ENCODE measurements around the gene AP1AR.

Gene AP1AR

DNA sequence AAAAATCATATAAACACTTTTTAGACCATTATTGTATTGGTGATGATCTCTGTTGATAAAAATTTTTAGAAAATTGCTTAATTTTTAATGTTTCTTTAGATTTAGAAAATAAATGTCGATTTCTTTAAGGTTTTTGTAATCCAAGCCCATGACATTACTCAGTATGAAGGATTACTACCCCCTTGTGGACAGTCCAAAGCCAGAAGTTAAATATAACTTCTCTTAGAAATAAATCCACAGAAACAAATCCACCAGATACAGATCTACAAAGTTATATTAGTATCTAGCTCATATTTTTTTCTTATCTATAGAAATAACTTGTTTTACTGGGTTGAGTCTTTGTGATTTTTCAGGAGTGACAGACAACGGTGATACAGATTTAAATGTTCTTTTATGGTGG is 35.2 kb downstream of the AP1AR start:
- H3K9me3 ChIP-seq (ENCODE audit: severe bottlenecking) = no peaks in the 10 kb centered on the region
- peaks cover 10% of the 10 kb centered on the region for H3K36me3 ChIP-seq
- no peaks in the 10 kb centered on the region for H3K27me3 ChIP-seq (ENCODE audit: insufficient read depth, low read depth, severe bottlenecking)
- H3K27ac ChIP-seq = no peak overlapping the region
- no peak overlapping the region for H3K4me3 ChIP-seq (ENCODE audit: low read depth, low read length)
- no peak for DNase-seq
- TF ChIP-seq, protein P1, sequence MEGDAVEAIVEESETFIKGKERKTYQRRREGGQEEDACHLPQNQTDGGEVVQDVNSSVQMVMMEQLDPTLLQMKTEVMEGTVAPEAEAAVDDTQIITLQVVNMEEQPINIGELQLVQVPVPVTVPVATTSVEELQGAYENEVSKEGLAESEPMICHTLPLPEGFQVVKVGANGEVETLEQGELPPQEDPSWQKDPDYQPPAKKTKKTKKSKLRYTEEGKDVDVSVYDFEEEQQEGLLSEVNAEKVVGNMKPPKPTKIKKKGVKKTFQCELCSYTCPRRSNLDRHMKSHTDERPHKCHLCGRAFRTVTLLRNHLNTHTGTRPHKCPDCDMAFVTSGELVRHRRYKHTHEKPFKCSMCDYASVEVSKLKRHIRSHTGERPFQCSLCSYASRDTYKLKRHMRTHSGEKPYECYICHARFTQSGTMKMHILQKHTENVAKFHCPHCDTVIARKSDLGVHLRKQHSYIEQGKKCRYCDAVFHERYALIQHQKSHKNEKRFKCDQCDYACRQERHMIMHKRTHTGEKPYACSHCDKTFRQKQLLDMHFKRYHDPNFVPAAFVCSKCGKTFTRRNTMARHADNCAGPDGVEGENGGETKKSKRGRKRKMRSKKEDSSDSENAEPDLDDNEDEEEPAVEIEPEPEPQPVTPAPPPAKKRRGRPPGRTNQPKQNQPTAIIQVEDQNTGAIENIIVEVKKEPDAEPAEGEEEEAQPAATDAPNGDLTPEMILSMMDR (IDR thresholded peaks at IDR 0.05; ENCODE audit: low read depth, low read length) = no peak

DNA sequence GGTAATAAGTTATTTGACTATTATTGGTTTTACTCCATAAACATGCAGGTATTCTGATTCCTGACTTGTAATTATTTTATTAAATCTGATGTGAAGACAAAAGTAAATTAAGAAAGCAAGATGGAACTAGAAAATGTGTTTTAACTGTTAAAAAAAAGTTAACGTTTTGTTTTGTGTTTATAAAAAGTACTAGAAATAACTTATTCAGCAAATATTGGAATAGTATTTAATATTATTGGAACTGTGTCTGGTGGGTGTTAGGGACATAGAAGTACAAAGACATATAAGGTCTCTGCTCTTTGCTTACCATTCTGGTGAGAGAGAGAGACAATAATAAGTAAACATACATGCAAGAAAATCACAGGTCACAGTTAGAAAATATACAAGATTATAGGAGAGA is 38.5 kb downstream of the AP1AR start:
- no peaks in the 10 kb centered on the region for H3K9me3 ChIP-seq (ENCODE audit: severe bottlenecking)
- H3K27ac ChIP-seq = no peak overlapping the region
- no peak overlapping the region for H3K4me3 ChIP-seq (ENCODE audit: low read depth, low read length)
- no peaks in the 10 kb centered on the region for H3K27me3 ChIP-seq (ENCODE audit: insufficient read depth, low read depth, severe bottlenecking)
- no peak for DNase-seq
- TF ChIP-seq, protein P1 (IDR thresholded peaks at IDR 0.05; ENCODE audit: low read depth, low read length) = no peak
- peaks cover 14% of the 10 kb centered on the region for H3K36me3 ChIP-seq

DNA sequence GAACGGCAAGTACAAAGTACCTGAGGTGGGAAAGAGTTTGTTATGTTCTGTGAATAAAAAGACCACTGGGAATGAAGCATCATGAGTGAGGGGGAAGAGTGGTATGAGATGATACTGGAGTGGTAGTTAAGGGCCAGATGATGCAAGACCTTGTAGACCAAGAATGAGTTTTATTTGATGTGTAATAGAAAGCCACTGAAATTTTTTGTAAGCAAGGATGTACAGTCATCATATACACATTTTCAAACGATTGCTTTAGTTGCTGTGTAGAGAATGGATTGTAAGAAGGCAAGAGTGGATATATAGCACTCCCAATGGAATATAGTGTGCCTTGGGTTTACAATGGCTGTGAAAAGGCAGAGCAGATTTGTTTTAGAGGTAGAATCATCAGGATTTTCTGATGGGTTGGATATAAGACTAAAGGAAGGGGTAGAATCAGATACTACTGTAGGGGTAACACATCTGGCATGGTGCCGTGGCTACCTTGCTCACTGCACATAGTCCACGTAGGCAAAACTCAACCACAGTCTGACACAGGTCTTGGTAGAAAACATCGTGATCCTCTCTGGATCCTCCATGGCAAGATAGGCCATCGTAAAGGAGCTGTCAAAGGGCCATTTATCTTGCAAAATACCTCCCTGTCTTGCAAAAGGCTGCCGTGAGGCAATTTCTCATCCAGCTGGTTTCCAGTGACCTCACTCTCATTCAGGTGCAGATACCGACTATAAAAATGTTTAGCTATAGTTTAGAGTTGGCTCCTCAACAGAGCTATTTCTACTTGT is 39.2 kb downstream of the AP1AR start:
- Histone ChIP-seq H3K27ac (no peak overlapping the region), H3K27me3 (ENCODE audit: insufficient read depth, low read depth, severe bottlenecking) (no peaks in the 10 kb centered on the region), H3K4me3 (ENCODE audit: low read depth, low read length) (no peak overlapping the region), H3K36me3 (peaks cover 16% of the 10 kb centered on the region), H3K9me3 (ENCODE audit: severe bottlenecking) (no peaks in the 10 kb centered on the region)
- TF ChIP-seq, protein P1 (IDR thresholded peaks at IDR 0.05; ENCODE audit: low read depth, low read length) = no peak
- DNase-seq = no peak

DNA sequence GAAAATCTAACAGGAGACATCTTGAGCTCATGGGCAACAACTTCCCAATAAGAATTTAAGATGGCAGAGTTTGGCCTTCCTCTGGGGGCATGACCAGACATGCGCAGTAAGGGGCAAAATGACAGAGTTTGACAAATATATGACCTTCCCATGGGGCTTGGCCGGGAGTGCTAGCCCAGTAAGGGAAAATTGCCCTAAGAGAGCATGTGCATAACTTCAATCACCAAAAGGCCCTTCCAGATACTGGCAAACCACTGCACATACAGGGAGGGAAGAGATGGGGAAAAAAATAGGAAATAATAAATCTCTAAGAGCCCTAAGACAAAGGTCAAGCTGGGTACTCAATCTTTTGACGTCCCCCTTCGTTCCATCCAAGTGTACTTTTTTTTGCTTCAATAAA is 40.7 kb downstream of the AP1AR start:
- DNase-seq = no peak
- TF ChIP-seq, protein P1 (IDR thresholded peaks at IDR 0.05; ENCODE audit: low read depth, low read length) = no peak
- Histone ChIP-seq H3K4me3 (ENCODE audit: low read depth, low read length) (no peak overlapping the region), H3K9me3 (ENCODE audit: severe bottlenecking) (no peaks in the 10 kb centered on the region), H3K36me3 (peaks cover 17% of the 10 kb centered on the region), H3K27me3 (ENCODE audit: insufficient read depth, low read depth, severe bottlenecking) (no peaks in the 10 kb centered on the region), H3K27ac (no peak overlapping the region)

DNA sequence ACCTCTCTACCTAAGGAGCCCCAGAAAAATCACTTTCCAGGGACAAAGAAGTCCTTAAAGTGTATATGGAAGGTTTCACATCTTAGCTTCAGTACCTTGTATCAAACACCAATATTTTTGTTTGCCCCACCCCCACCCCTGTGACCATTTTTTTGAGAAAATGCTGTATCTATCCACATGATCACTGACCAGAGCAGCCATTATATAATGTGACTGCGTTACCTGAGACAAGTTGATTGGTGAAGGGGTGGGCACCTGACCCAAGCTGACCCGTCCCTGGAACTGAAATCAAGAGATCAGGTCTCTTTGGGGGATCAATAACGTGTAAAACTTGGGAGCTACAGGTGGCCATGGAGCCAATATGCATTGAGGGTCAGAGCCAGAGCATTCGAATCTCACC is 43.4 kb downstream of the AP1AR start:
- H3K27me3 ChIP-seq (ENCODE audit: insufficient read depth, low read depth, severe bottlenecking) = no peaks in the 10 kb centered on the region
- no peak overlapping the region for H3K27ac ChIP-seq
- H3K4me3 ChIP-seq (ENCODE audit: low read depth, low read length) = no peak overlapping the region
- TF ChIP-seq, protein P1 (IDR thresholded peaks at IDR 0.05; ENCODE audit: low read depth, low read length) = no peak
- no peaks in the 10 kb centered on the region for H3K9me3 ChIP-seq (ENCODE audit: severe bottlenecking)
- peaks cover 18% of the 10 kb centered on the region for H3K36me3 ChIP-seq
- no peak for DNase-seq

DNA sequence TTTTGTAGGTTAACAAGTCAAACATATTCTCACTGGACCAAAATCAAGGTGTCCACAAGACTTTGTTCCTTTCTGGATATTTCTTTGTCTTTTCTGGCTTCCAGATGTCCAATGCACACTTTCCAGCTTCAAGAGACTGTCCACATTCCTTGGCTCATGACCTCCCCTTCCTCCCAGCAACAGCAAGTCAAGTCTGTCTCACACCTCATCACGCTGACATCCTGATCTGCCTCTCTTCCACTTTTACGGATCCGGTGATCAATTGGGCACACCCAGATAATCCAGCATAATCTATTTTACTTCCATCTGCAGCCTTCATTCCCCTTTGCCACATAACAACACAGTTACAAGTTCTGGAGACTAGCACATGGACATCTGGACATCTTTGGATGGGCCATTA is 44.5 kb downstream of the AP1AR start:
- Histone ChIP-seq H3K9me3 (ENCODE audit: severe bottlenecking) (no peaks in the 10 kb centered on the region), H3K27ac (no peak overlapping the region), H3K27me3 (ENCODE audit: insufficient read depth, low read depth, severe bottlenecking) (no peaks in the 10 kb centered on the region), H3K36me3 (peaks cover 18% of the 10 kb centered on the region), H3K4me3 (ENCODE audit: low read depth, low read length) (no peak overlapping the region)
- no peak for DNase-seq
- TF ChIP-seq, protein P1 (IDR thresholded peaks at IDR 0.05; ENCODE audit: low read depth, low read length) = no peak

All from WERI-Rb-1 (cell line).